Esophagus muscularis mucosa (tissue), 4 donors: ENCODE measurements around the gene CALML6.

Experiments used
- EP300 ChIP-seq: sonication (generic); formaldehyde crosslinking; IDR thresholded peaks from one replicate; pipeline ENCODE4 v1.6.1; 2017; ENCODE audit warnings: antibody characterized with exemption
- POLR2A ChIP-seq: fragments of 450-650 bp; IDR thresholded peaks from one replicate; pipeline ENCODE4 v1.6.1; 2017; ENCODE audit warnings: antibody characterized with exemption, moderate library complexity, mild to moderate bottlenecking, low read depth
- POLR2AphosphoS5 ChIP-seq, 2 donors: sonication (generic); formaldehyde crosslinking; IDR thresholded peaks; one replicate each; pipeline ENCODE4 v1.6.1; 2017; ENCODE audit warnings: antibody characterized with exemption in 2 of 2
- TF ChIP-seq, protein P1 (sequence below), 3 experiments: fragments of 200-600 bp in 2 of 3; fragments of 450-650 bp in 1 of 3; sonication (generic) in 2 of 3; IDR thresholded peaks; one replicate each; pipeline ENCODE4 v1.5.1; 2017 to 2019; ENCODE audit warnings: antibody characterized with exemption in 3 of 3, mild to moderate bottlenecking in 2 of 3, moderate library complexity in 1 of 3

DNA sequence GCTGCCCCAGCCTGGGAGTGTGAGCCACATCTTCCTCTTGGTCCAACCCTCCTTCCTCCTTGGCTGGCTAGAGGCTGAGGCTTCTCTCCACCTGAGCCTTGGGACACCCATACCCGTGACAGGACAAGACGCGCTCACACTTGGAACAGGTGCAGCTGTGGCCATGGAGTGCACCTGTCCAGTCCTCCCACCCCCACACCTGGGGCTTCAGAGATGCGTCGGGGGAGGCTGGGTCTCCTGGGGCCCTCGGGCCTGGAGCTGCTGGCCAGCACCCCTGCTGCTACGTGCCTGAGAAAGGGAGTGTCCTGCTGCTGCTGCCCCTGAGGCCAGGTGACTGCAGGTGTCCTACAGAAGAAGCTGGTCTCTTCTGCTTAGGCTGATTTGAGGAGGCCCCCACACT is 41.0 kb downstream of the CALML6 start:
- TF ChIP-seq, protein P1, sequence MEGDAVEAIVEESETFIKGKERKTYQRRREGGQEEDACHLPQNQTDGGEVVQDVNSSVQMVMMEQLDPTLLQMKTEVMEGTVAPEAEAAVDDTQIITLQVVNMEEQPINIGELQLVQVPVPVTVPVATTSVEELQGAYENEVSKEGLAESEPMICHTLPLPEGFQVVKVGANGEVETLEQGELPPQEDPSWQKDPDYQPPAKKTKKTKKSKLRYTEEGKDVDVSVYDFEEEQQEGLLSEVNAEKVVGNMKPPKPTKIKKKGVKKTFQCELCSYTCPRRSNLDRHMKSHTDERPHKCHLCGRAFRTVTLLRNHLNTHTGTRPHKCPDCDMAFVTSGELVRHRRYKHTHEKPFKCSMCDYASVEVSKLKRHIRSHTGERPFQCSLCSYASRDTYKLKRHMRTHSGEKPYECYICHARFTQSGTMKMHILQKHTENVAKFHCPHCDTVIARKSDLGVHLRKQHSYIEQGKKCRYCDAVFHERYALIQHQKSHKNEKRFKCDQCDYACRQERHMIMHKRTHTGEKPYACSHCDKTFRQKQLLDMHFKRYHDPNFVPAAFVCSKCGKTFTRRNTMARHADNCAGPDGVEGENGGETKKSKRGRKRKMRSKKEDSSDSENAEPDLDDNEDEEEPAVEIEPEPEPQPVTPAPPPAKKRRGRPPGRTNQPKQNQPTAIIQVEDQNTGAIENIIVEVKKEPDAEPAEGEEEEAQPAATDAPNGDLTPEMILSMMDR (IDR thresholded peaks at IDR 0.05), result no peak
- TF ChIP-seq POLR2AphosphoS5 (IDR thresholded peaks at IDR 0.05), result no peak
- TF ChIP-seq POLR2A, result no peak
- TF ChIP-seq EP300, result no peak
